Right renal cortex interstitium (tissue), 3 donors: Measurements from ENCODE around the gene FILIP1L. TPM values are rescaled to one million over a fixed set of nuclear protein-coding genes. Genes with fewer than 3 reads are reported as not detected.

Experiments used
- DNase-seq, 3 donors: peaks; one replicate each; pipeline ENCODE4 v3.0.0-alpha.2; 2013; ENCODE audit warnings: low read depth in 3 of 3, low spot score in 2 of 3
- polyA plus RNA-seq, 3 donors: library from polyadenylated mRNA; unstranded; fragments of 120-200 nt; gene quantifications; one replicate each; pipeline ENCODE4 v1.2.1, GENCODE V29; 2013; ENCODE audit not compliant: insufficient read length in 3 of 3

The FILIP1L gene
- polyA plus RNA-seq, 3 donors: 20.4 to 22.5 (median 21.5) TPM

DNA sequence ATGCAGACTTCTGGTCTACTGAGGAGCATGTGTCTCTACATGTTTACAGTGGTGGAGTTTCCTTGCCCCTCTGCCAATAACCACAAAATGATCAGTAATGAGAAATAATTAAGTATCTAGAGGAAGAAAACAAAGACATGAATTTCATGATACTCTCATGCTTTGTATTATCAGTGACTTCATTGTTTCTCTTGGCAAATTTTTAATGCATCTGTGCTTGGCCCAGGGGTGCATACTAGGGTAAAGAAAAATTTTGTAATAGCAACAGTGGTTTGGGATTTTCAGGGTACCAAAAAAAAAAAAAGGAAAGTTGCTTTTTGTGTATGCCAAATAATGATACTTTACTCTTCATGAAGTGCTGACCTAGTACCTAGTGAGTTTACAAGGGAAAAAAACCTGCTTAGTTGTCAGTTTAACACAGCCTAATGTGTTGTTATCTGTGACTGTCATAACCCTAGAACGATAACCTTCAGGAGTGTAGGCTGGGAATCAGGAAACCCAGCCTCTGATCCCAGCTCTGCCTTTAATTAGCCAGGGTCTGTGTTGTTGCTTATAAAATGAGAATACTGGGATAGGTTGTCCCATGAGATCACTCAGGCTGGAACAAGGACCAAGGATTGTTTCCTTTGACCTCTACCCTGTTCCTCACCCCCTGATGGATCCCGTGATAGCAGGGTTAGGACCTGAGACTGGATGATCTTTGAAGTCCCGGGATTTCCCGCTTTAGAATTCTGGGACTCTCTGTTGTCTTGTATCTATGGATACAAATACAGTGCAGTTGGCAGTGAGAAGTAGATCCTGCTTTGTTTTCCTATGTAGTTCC, 179.1 kb downstream of the FILIP1L start:
- no peak for DNase-seq

DNA sequence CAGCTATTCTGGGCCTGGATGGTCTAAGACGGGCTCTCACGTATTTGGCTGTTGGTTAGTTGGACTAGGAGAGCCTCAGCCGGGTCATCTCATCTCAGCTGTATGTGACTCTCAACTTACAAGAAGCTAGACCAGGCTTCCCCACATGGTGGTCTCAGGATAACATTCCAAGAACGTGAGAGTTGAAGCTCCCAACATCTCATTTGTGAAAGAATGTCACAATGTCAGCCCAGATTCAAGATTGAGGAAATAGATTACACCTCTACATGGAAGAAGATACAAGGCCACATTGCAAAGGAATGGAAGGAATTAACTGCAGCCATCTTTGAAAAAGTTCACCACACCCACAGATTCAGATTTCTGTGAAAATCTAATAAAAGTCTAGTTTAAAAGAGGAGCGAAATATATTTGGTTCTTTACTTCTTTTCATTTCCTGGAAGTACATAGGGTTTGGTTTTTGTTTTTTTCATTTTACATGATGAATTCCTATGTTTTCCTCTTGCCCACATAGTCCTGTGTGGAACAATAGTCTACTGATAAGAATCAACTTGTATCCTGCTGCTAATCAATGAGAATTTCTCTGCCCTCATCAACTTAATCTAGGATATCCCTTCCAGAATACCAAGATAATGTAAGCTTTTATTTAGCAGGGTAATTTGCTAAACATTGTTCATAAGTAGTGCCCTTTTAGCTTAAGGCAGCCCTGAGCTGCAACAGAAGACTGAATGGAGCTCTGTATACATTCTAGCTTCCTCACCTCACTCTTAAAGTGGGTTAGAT, 180.1 kb downstream of the FILIP1L start:
- no peak for DNase-seq

DNA sequence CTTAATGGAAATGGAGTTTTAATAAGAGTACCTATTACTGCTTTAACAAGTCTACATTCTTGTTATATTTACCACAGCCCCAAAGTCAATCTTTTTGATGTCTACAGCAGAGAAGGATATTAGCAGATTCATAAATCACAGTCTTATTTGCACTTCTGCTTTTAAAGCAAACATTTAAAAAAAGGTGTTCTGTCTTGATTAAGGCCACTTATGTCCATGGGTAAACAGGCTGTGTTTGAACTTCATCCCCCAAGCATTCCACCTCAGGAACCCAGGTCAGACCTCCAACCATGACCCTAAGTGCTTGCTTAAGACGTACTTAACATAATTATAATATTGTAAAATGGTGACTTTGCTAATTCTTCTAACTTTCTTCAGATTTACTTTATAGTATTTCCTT, 183.2 kb downstream of the FILIP1L start:
- no peak for DNase-seq

DNA sequence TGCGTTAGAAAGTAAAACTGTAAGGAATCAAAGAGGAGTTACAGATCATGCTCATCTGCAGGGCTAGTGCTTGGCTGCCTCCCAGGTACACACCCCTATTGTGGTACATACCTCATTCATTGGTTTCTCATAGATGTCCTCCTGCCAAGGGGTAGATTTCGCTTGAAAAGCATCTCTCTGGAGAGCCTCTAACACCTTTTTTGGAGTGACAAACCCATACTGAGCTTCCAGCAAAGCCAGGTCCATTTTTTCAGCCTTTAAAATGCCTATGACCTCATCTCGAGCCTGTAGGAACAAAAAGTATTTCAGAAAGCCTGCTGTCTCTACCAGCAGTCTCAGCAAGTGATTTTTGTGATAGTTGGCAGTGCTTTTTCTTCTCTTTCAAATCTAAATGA, 184.6 kb downstream of the FILIP1L start:
- no peak for DNase-seq

- no peak for DNase-seq
These were observed 185.2 kb downstream of the FILIP1L start for GRCh38 chr3:99928771-99929744.

- DNase-seq: no peak
These were observed 186.4 kb downstream of the FILIP1L start for GRCh38 chr3:99927671-99928457.

- DNase-seq: no peak
These were observed 188.6 kb downstream of the FILIP1L start for GRCh38 chr3:99925584-99926230.

DNA sequence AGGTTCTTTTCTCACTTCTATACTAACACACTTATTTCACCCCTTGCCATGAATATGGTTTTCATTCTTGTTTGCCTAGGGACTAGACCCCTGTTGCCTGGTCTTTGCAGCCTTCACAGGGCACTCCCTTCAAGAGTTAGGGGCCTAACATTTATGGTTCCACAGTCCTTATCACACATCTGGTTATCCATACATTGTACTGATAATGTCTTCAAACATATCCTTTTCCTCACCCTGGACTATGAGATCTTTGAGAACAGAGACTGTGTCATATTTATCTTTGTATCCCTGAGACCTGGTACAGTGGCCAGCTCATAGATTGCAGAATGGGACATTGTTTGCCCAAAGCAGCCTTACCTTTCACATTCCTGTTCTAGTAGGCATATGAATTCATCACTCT, 190.4 kb downstream of the FILIP1L start:
- DNase-seq: no peak

DNA sequence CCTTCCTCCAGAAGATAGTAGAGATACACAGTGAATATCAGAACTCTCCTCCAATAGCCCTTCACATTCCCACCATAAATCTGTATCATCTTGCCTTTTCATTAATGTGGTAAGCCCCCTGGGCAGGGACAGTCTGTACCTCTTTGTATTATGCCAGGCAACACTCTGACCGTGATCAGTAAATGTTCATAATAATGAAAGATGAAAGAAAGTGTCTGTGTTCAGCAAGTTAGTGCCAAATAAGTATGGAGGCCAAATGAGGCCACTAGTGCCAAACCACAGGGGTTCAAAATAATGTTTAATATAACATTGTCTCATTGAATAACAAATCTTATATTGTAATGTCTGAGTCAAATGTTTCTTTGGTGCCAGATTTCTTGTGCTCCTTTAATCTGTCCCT, 192.3 kb downstream of the FILIP1L start:
- DNase-seq: no peak

- DNase-seq: no peak
These were observed 193.0 kb downstream of the FILIP1L start for GRCh38 chr3:99921377-99921695.

DNA sequence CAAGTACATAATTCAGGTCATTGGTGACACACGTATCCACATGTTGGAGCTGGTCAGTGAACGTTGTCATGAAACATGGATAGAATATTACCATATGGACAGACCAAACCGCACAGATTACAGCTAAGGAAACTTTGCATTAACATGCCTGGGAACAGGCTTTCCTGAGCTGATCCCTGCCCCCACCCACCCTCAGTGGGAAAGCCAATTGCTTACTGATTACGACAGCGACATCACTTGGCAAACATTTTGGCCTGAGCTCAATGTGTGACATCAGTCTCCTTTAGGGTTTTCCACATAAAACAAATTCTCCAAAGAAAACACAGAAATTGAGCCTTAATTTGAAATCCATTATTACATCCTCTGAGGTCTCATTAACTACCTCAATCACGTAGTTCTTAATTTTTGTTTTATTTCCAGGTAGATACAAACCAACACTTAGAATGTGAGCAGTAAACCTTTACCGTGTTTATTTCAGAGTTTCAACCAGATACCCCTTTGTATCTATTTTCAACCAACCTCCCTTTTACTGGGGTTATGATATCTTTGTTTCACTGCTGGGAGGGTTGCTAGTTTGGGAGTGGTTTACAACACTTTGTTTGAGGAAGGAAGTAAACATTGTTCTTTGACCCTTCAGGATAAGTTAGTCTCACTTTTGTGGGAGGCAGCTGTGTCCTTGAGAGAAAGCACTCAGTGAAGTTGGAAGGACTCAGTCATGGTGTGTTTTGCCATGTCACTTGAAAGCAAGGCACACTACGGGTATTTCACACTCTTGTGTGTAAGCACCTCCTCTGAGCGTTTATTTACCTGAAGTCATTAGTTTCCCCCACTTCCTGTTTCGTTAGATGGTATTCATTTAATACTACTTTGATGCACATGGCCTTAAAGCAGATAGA, 193.6 kb downstream of the FILIP1L start:
- DNase-seq: no peak

- DNase-seq: no peak
These were observed 194.6 kb downstream of the FILIP1L start for GRCh38 chr3:99919694-99920093.

- DNase-seq: no peak
These were observed 195.6 kb downstream of the FILIP1L start for GRCh38 chr3:99918715-99919114.

- no peak for DNase-seq
These were observed 198.3 kb downstream of the FILIP1L start for GRCh38 chr3:99915906-99916432.

DNA sequence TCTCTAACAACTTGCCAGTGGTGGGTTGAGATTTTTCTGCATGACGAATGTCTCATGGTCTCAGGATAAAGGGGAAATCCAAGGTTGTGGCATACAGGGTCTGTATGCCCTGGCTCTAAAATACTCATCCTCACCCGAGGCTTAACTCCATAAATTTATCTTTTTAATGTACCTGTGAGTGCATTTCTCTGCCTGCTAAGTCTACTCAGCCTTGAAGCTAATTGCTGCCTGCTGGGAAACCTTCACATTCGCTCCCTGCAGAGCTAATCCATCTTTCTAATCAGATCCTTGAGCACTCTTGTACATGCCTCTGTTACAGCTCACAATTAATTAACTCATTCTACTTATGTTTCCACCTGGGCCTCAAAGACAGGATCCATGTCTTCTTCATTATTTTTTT, 202.9 kb downstream of the FILIP1L start:
- no peak for DNase-seq

- DNase-seq: no peak
These were observed 203.5 kb downstream of the FILIP1L start for GRCh38 chr3:99910752-99911290.

- no peak for DNase-seq
These were observed 204.4 kb downstream of the FILIP1L start for GRCh38 chr3:99909714-99910495.
